Measurements from ENCODE around the gene UST. TPM values are rescaled to one million over a fixed set of nuclear protein-coding genes. Genes with fewer than 3 reads are reported as not detected.

Gene UST
- total and polyA plus RNA-seq, 2 of the 8 experiments (the other 6 are each of a cell fraction or from before 2014, with no cell fraction given), result 13.5 to 34.5 TPM

DNA sequence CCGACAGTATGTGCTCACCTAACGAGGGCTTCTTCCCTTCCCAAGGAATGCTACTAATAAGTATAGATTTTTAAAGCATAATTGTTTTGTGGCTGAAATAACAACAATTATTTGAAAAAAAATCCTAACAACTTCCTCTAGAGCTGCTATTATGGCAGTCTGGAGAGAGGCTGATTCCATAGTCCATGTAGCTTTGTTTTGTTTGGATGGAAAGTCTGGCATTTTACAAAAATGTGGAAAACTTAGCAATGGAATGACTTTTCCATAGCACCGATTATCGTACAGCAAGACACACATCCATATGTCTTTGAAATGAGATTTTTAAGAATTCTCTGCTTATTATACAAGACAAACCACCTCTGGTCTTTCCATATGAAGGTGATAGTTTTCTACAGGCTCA, 318.3 kb downstream of the UST start:
- Histone ChIP-seq H3K18ac (ENCODE audit: extremely low read depth, low read length) (no peak overlapping the region), H4K20me1 (replicated peaks in 1 of 2; ENCODE audit: control insufficient read depth in 1 of 2, insufficient read depth in 2 of 2, low read length in 2 of 2) (peaks cover 0 to 2% of the 10 kb centered on the region in 2 experiments), H3K36me3 (ENCODE audit: control insufficient read depth in 2 of 4, insufficient read depth in 4 of 4, low read length in 3 of 4) (no peaks in the 10 kb centered on the region), H3K4ac (replicated peaks; ENCODE audit: insufficient read length, low read depth, low read length) (no peak overlapping the region), H3K4me3 (ENCODE audit: extremely low read depth in 1 of 4, insufficient read depth in 2 of 4, low read depth in 3 of 4, low read length in 4 of 4) (no peak overlapping the region), H2BK20ac (ENCODE audit: low read length) (no peak overlapping the region), H3K23ac (ENCODE audit: insufficient read length) (no peak overlapping the region), H3K4me1 (replicated peaks in 1 of 4; ENCODE audit: control insufficient read depth in 3 of 4, insufficient read depth in 4 of 4, low read length in 3 of 4) (no peaks in the 10 kb centered on the region; a peak in 1 of 7 replicates), H2BK5ac (ENCODE audit: low read depth, low read length) (no peak overlapping the region), H3K79me1 (ENCODE audit: low read depth, low read length) (no peaks in the 10 kb centered on the region), H3K79me2 (ENCODE audit: control insufficient read depth in 1 of 2, insufficient read depth in 2 of 2, low read length in 2 of 2) (no peaks in the 10 kb centered on the region), H2AK5ac (ENCODE audit: low read depth, low read length) (no peak overlapping the region), H3K4me2 (ENCODE audit: insufficient read depth in 1 of 2, low read depth in 2 of 2, low read length in 2 of 2) (no peak overlapping the region), H3K9ac (replicated peaks in 1 of 4; ENCODE audit: extremely low read depth in 1 of 4, low read depth in 3 of 4, low read length in 3 of 4) (no peak overlapping the region), H4K8ac (ENCODE audit: extremely low read depth, insufficient read depth, low read length) (no peak overlapping the region), H3K27me3 (replicated peaks in 1 of 4; ENCODE audit: control insufficient read depth in 3 of 4, extremely low read depth in 1 of 4, insufficient read depth in 3 of 4, low read length in 3 of 4) (no peaks in the 10 kb centered on the region), H2BK15ac (ENCODE audit: low read length) (no peak overlapping the region), H3K23me2 (ENCODE audit: low read depth, low read length) (no peaks in the 10 kb centered on the region), H3K27ac (ENCODE audit: low read depth, low read length) (no peak overlapping the region), H4K91ac (replicated peaks; ENCODE audit: insufficient read length, low read length) (no peak overlapping the region), H3K56ac (replicated peaks; ENCODE audit: insufficient read length, low read depth, low read length) (no peak overlapping the region), H2BK12ac (ENCODE audit: low read depth, low read length) (no peak overlapping the region), H2BK120ac (replicated peaks; ENCODE audit: low read depth, low read length) (no peak overlapping the region), H3K14ac (ENCODE audit: insufficient read length) (no peak overlapping the region), H4K5ac (ENCODE audit: insufficient read length, low read depth, low read length) (no peak overlapping the region), H2AFZ (ENCODE audit: low read length) (no peak overlapping the region), H3K9me3 (ENCODE audit: insufficient read depth in 2 of 2, low read depth in 1 of 2, low read length in 1 of 2) (no peaks in the 10 kb centered on the region)
- FAIRE-seq (no peak), DNase-seq (ENCODE audit: low read depth in 1 of 2, low spot score in 2 of 2) (no peak)
- ChIA-PET CTCF (ENCODE audit: partially characterized antibody) (interaction anchor here (0.8 to 2.1 kb wide), 7 partner anchors 11 to 488 kb away, joined by 3 to 11 read pairs (median 4); no protein-coding TSS in a partner anchor), POLR2A (ENCODE audit: partially characterized antibody) (interaction anchor here (1.0 kb wide), 1 partner anchor 9 kb away, joined by 3 read pairs; no protein-coding TSS in a partner anchor)
- TF ChIP-seq CTBP2 (IDR thresholded peaks at IDR 0.05; ENCODE audit: borderline replicate concordance, insufficient read depth, insufficient read length, low read length) (no peak), POLR2AphosphoS5 (IDR thresholded peaks at IDR 0.05; ENCODE audit: low read depth, low read length) (no peak), TAF1 (IDR thresholded peaks at IDR 0.05; ENCODE audit: low read depth, low read length) (no peak), SP1 (IDR thresholded peaks at IDR 0.05; ENCODE audit: low read depth, low read length) (no peak), EGR1 (IDR thresholded peaks at IDR 0.05; ENCODE audit: borderline replicate concordance, low read depth, low read length) (no peak), KDM1A (IDR thresholded peaks at IDR 0.05; ENCODE audit: borderline replicate concordance, low read length) (no peak), RFX5 (IDR thresholded peaks at IDR 0.05; ENCODE audit: borderline replicate concordance, low read depth, low read length) (no peak)
- 93% methylated on average over 4 of the region's 4 CpGs; no CpG with 5 or more reads in 1 of the 2 experiments for WGBS, 2 experiments (ENCODE audit: extremely low coverage in 1 of 2, insufficient coverage in 1 of 2, insufficient read length in 1 of 2, insufficient replicate concordance in 2 of 2, low coverage in 1 of 2, low lambda C conversion rate in 2 of 2, missing lambda C conversion rate in 1 of 2)

Data from H1 (cell line).